ENCODE results near the gene ENOX1. TPM values are rescaled to one million over a fixed set of nuclear protein-coding genes. Genes with fewer than 3 reads are reported as not detected.

Gene ENOX1
- total and polyA plus RNA-seq, 2 of the 13 experiments (the other 11 are each of a cell fraction or from before 2014, with no cell fraction given), result not detected

GRCh38 chr13:43431290-43431716 lies 355.5 kb downstream of the ENOX1 start:
- intact Hi-C loops (cut with micrococcal nuclease; ENCODE audit: unreplicated experiment), result no loop called here
- no TSS peak for BruUV-seq (replicated peaks)
- in situ Hi-C loops (cut with HindIII; ENCODE audit: extremely low pct_ligation_motif_present, low pct_unique_long_range_greater_than_20kb), result no loop called here
- no peaks in the 10 kb centered on the region for H3K36me3 ChIP-seq (replicated peaks in 1 of 2; ENCODE audit: control insufficient read depth in 1 of 2, insufficient read depth in 2 of 2, low read length in 2 of 2)
- no peak for DNase-seq (ENCODE audit: low spot score)
- H3K4me3 ChIP-seq (replicated peaks in 1 of 3; ENCODE audit: insufficient read depth in 1 of 3, low read depth in 2 of 3, low read length in 3 of 3), result no peak overlapping the region
- no peak for ATAC-seq
- ChIA-PET POLR2A (no interaction called here), CTCF (ENCODE audit: low intra/inter-chr PET ratio, low total read pairs) (no interaction called here)
- TF ChIP-seq NR2F6 (IDR thresholded peaks at IDR 0.05) (no peak), NR2F6 (CRISPR knock-in tag; IDR thresholded peaks at IDR 0.05) (no peak), ZBTB46 (CRISPR knock-in tag; IDR thresholded peaks at IDR 0.05; ENCODE audit: borderline replicate concordance) (no peak), XBP1 (CRISPR knock-in tag; IDR thresholded peaks at IDR 0.05) (no peak), NFE2L2 (IDR thresholded peaks at IDR 0.05; ENCODE audit: low read length) (no peak), JUNB (CRISPR knock-in tag; IDR thresholded peaks at IDR 0.05; ENCODE audit: borderline replicate concordance) (no peak), ZNF709 (CRISPR knock-in tag; IDR thresholded peaks at IDR 0.05) (no peak)
- TF ChIP-seq, protein P1, sequence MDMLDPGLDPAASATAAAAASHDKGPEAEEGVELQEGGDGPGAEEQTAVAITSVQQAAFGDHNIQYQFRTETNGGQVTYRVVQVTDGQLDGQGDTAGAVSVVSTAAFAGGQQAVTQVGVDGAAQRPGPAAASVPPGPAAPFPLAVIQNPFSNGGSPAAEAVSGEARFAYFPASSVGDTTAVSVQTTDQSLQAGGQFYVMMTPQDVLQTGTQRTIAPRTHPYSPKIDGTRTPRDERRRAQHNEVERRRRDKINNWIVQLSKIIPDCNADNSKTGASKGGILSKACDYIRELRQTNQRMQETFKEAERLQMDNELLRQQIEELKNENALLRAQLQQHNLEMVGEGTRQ (IDR thresholded peaks at IDR 0.05; ENCODE audit: low read depth, low read length), result no peak
- TF ChIP-seq, protein P1 (CRISPR knock-in tag; IDR thresholded peaks at IDR 0.05; ENCODE audit: borderline replicate concordance), result no peak
- TF ChIP-seq, protein P2, sequence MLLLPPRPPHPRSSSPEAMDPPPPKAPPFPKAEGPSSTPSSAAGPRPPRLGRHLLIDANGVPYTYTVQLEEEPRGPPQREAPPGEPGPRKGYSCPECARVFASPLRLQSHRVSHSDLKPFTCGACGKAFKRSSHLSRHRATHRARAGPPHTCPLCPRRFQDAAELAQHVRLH (CRISPR knock-in tag; IDR thresholded peaks at IDR 0.05; ENCODE audit: borderline replicate concordance, low read depth), result no peak
- no peak overlapping the region for H2AFZ ChIP-seq (ENCODE audit: low read length)
- H3K27ac ChIP-seq (ENCODE audit: extremely low read length, insufficient read depth, low read length), result no peak overlapping the region
- H3K4me1 ChIP-seq (ENCODE audit: insufficient read depth, low read length), result no peaks in the 10 kb centered on the region
- no peaks in the 10 kb centered on the region for H3K79me2 ChIP-seq (ENCODE audit: insufficient read depth, low read length)
- no peaks in the 10 kb centered on the region for H3K9me3 ChIP-seq (ENCODE audit: low read length)
- no peak overlapping the region for H3K9ac ChIP-seq (ENCODE audit: insufficient read depth, low read depth, low read length)
- H3K4me2 ChIP-seq (ENCODE audit: low read depth, low read length), result no peak overlapping the region
- WGBS (ENCODE audit: low lambda C conversion rate), result 36% methylated on average over 4 of the region's 4 CpGs
- FAIRE-seq, result no peak
- no peaks in the 10 kb centered on the region for H4K20me1 ChIP-seq (ENCODE audit: insufficient read depth, low read length)
- no peaks in the 10 kb centered on the region for H3K27me3 ChIP-seq (ENCODE audit: control insufficient read depth in 1 of 2, insufficient read depth in 2 of 2, low read length in 2 of 2)

Data from HepG2 (cell line).